K562 (cell line): ENCODE measurements around the gene PMP22. TPM values are rescaled to one million over a fixed set of nuclear protein-coding genes. Genes with fewer than 3 reads are reported as not detected.

ENCODE experiments used
- BDP1 ChIP-seq: IDR thresholded peaks from 3 replicates; pipeline ENCODE4 v1.6.1; 2011; ENCODE audit not compliant: insufficient read length, insufficient read depth
- C11orf30 ChIP-seq: fragments of 450-650 bp; IDR thresholded peaks from 2 replicates; pipeline ENCODE4 v1.6.1; 2016; ENCODE audit warnings: low read depth, mild to moderate bottlenecking
- CBFA2T3 ChIP-seq: fragments of 450-650 bp; IDR thresholded peaks from 2 replicates; pipeline ENCODE4 v1.6.1; 2017
- E2F5 ChIP-seq: sonication (generic); formaldehyde crosslinking; IDR thresholded peaks from 2 replicates; pipeline ENCODE4 v1.8.0; 2022; ENCODE audit warnings: mild to moderate bottlenecking, missing genetic modification reagents
- E4F1 ChIP-seq: fragments of 250-450 bp; sonication (Bioruptor Pico); IDR thresholded peaks from 2 replicates; pipeline ENCODE4 v1.5.0; 2021; ENCODE audit warnings: mild to moderate bottlenecking, borderline replicate concordance
- MGA ChIP-seq: fragments of 450-650 bp; IDR thresholded peaks from 2 replicates; pipeline ENCODE4 v1.6.1; 2016; ENCODE audit warnings: mild to moderate bottlenecking, moderate library complexity
- NR2C2 ChIP-seq, 2 experiments: fragments of 200-800 bp in 1 of 2; sonication (Bioruptor generic) in 1 of 2; sonication (generic) in 1 of 2; formaldehyde crosslinking in 1 of 2; IDR thresholded peaks; 2 replicates each; pipeline versions ENCODE4 v1.6.1 to v1.8.0; 2016 to 2022; ENCODE audit warnings: mild to moderate bottlenecking in 1 of 2, missing compliant biosample characterization in 1 of 2, missing genetic modification characterization in 1 of 2, missing genetic modification reagents in 1 of 2
- NUFIP1 ChIP-seq: fragments of 450-650 bp; IDR thresholded peaks from 2 replicates; pipeline ENCODE4 v1.6.1; 2018; ENCODE audit not compliant: partially characterized antibody
- SIN3A ChIP-seq, 2 experiments: fragments of 150-350 bp in 1 of 2; IDR thresholded peaks; 2 replicates each; pipeline ENCODE4 v1.6.1; 2011 to 2016; ENCODE audit warnings: borderline replicate concordance in 2 of 2, low read depth in 2 of 2, low read length in 2 of 2, mild to moderate bottlenecking in 2 of 2, moderate library complexity in 2 of 2; ENCODE audit not compliant: control insufficient read depth in 1 of 2
- TAL1 ChIP-seq: fragments of 450-650 bp; IDR thresholded peaks from 2 replicates; pipeline ENCODE4 v1.6.1; 2016; ENCODE audit warnings: mild to moderate bottlenecking
- TCF7L2 ChIP-seq: fragments of 150-350 bp; IDR thresholded peaks from 2 replicates; pipeline ENCODE4 v1.6.1; 2016; ENCODE audit warnings: low read depth, mild to moderate bottlenecking, low read length, moderate library complexity
- ZFP1 ChIP-seq: fragments of 450-650 bp; formaldehyde crosslinking; IDR thresholded peaks from 2 replicates; pipeline ENCODE4 v1.4.0; 2020; ENCODE audit warnings: mild to moderate bottlenecking, mixed read lengths
- ZFP30 ChIP-seq: fragments of 250-450 bp; sonication (Bioruptor Pico); IDR thresholded peaks from 2 replicates; pipeline ENCODE4 v1.8.0; 2022; ENCODE audit warnings: moderate library complexity, mild to moderate bottlenecking, inconsistent platforms, borderline replicate concordance
- polyA plus RNA-seq, 8 experiments: library from polyadenylated mRNA; depleted of rRNA in 4 of 8; stranded (reverse) in 5 of 8; unstranded in 3 of 8; fragments of >200 nt; fragmentation: Nextera tagmentation in 2 of 8; fragmentation: Illumina TruSeq in 1 of 8; extraction: Ambion mirVana in 2 of 8; extraction: Trizol in 1 of 8; gene quantifications; 2 replicates each; pipeline versions ENCODE4 v1.2.1 to v1.2.3, GENCODE V29; 2011 to 2014; ENCODE audit warnings: inconsistent platforms in 1 of 8, missing spikeins in 1 of 8
- total RNA-seq, 7 experiments: library from RNA; depleted of rRNA in 6 of 7; stranded (reverse); fragments of >200 nt in 6 of 7; fragmentation: Illumina TruSeq in 2 of 7; extraction: Trizol in 2 of 7; gene quantifications; 2 replicates each; pipeline versions ENCODE4 v1.2.1 to v1.2.3, GENCODE V29; 2011 to 2021; ENCODE audit warnings: low replicate concordance in 1 of 7

Gene PMP22
- total and polyA plus RNA-seq, 9 of the 15 experiments (the other 6 are each of a cell fraction or from before 2014, with no cell fraction given) = 12.6 to 62.3 (median 25.8) TPM

- TF ChIP-seq TCF7L2 (no peak), NUFIP1 (no peak), ZFP30 (CRISPR knock-in tag) (no peak), E4F1 (CRISPR knock-in tag) (no peak), ZFP1 (CRISPR knock-in tag) (no peak), E2F5 (no peak), CBFA2T3 (no peak), TAL1 (no peak), NR2C2 (CRISPR knock-in tag; IDR thresholded peaks at IDR 0.05) (no peak), NR2C2 (tag; IDR thresholded peaks at IDR 0.05) (no peak), MGA (0 out of 2 replicates have a peak, but pooled peaks have one; percentile 13), BDP1 (no peak), SIN3A (IDR thresholded peaks at IDR 0.05; ENCODE audit: borderline replicate concordance in 2 of 2, control insufficient read depth in 1 of 2, low read depth in 2 of 2, low read length in 2 of 2) (no peak), C11orf30 (peak; percentile 23; the same call in 1 of the 2 replicates)
Observed at GRCh38 chr17:15257258-15257788, 7.8 kb downstream of the PMP22 start (continued).
